Astrocyte (in vitro differentiated cells and primary cell): ENCODE measurements around the gene ABHD5. TPM values are rescaled to one million over a fixed set of nuclear protein-coding genes. Genes with fewer than 3 reads are reported as not detected.
A peak's percentile ranks its signal among the peaks of the same experiment; 100 is the strongest.

Source experiments
- DNase-seq: peaks from one replicate; pipeline ENCODE4 v3.0.0-alpha.2; 2010; ENCODE audit warnings: low read depth
- FAIRE-seq: peaks from 2 replicates; lab custom pipeline; 2011; peaks lifted over from hg19 to GRCh38; lab: Jason Lieb, UNC
- H2AFZ ChIP-seq: 2 replicates; pipeline ENCODE4 v1.6.0; 2012; ENCODE audit warnings: low read depth, low read length, inconsistent platforms
- H3K27ac ChIP-seq: 2 replicates; pipeline ENCODE4 v1.5.1; 2011; ENCODE audit warnings: low read depth, low read length, inconsistent platforms
- H3K27me3 ChIP-seq: 2 replicates; pipeline ENCODE4 v1.6.0; 2011; ENCODE audit warnings: low read length, inconsistent platforms; ENCODE audit not compliant: insufficient read depth
- H3K36me3 ChIP-seq: 2 replicates; pipeline ENCODE4 v1.5.1; 2011; ENCODE audit warnings: low read length, inconsistent platforms; ENCODE audit not compliant: insufficient read depth
- H3K4me1 ChIP-seq: 2 replicates; pipeline ENCODE4 v1.5.1; 2011; ENCODE audit warnings: low read length, inconsistent platforms; ENCODE audit not compliant: insufficient read depth
- H3K4me2 ChIP-seq: 2 replicates; pipeline ENCODE4 v1.6.0; 2012; ENCODE audit warnings: low read length, inconsistent platforms
- H3K4me3 ChIP-seq: 2 replicates; pipeline ENCODE4 v1.5.1; 2011; ENCODE audit warnings: low read depth, mild to moderate bottlenecking, low read length, inconsistent platforms; ENCODE audit not compliant: insufficient read depth
- H3K79me2 ChIP-seq: 2 replicates; pipeline ENCODE4 v1.6.0; 2012; ENCODE audit warnings: mild to moderate bottlenecking, low read length, inconsistent platforms; ENCODE audit not compliant: insufficient read depth
- H3K9ac ChIP-seq: 2 replicates; pipeline ENCODE4 v1.6.0; 2012; ENCODE audit warnings: mild to moderate bottlenecking, low read length, inconsistent platforms
- H3K9me3 ChIP-seq: 2 replicates; pipeline ENCODE4 v1.5.1; 2012; ENCODE audit warnings: low read depth, mild to moderate bottlenecking, low read length, inconsistent platforms; ENCODE audit not compliant: insufficient read depth
- H4K20me1 ChIP-seq: 2 replicates; pipeline ENCODE4 v1.6.0; 2012; ENCODE audit warnings: low read length, inconsistent platforms; ENCODE audit not compliant: insufficient read depth
- H3K27ac Mint-ChIP-seq: one replicate; pipeline ENCODE4 v1.8.0; 2021; ENCODE audit warnings: mild to moderate bottlenecking, mixed read lengths; ENCODE audit not compliant: unreplicated experiment
- H3K27me3 Mint-ChIP-seq: one replicate; pipeline ENCODE4 v1.8.0; 2021; ENCODE audit warnings: low read depth, mixed read lengths; ENCODE audit not compliant: unreplicated experiment
- H3K36me3 Mint-ChIP-seq: one replicate; pipeline ENCODE4 v1.8.0; 2021; ENCODE audit warnings: low read depth, mixed read lengths; ENCODE audit not compliant: unreplicated experiment
- H3K4me1 Mint-ChIP-seq: one replicate; pipeline ENCODE4 v1.8.0; 2021; ENCODE audit warnings: low read depth, mixed read lengths; ENCODE audit not compliant: unreplicated experiment
- H3K4me3 Mint-ChIP-seq: one replicate; pipeline ENCODE4 v1.8.0; 2021; ENCODE audit warnings: mild to moderate bottlenecking, moderate library complexity, mixed read lengths; ENCODE audit not compliant: unreplicated experiment
- H3K9me3 Mint-ChIP-seq: one replicate; pipeline ENCODE4 v1.8.0; 2021; ENCODE audit warnings: mild to moderate bottlenecking, mixed read lengths; ENCODE audit not compliant: unreplicated experiment
- CTCF ChIP-seq: IDR thresholded peaks from 2 replicates; pipeline ENCODE4 v1.5.1; 2011; ENCODE audit warnings: low read depth, mild to moderate bottlenecking, inconsistent platforms, low read length, moderate library complexity; ENCODE audit not compliant: insufficient read depth
- EZH2 ChIP-seq: IDR thresholded peaks from 2 replicates; pipeline ENCODE4 v1.6.1; 2012; ENCODE audit warnings: mild to moderate bottlenecking, low read length, inconsistent platforms; ENCODE audit not compliant: insufficient read depth
- total RNA-seq: library from RNA; stranded (reverse); gene quantifications from 2 replicates; pipeline ENCODE4 v1.2.1, GENCODE V29; 2021

The ABHD5 gene
- total RNA-seq, 1 donor from 2014 or later: 18.3 TPM

GRCh38 chr3:43769097-43769884, 78.6 kb downstream of the ABHD5 start:
- Mint-ChIP-seq H3K27ac (peak overlapping the region; percentile 75), H3K4me3 (no peak overlapping the region), H3K27me3 (no peaks in the 10 kb centered on the region), H3K36me3 (no peaks in the 10 kb centered on the region), H3K4me1 (peaks cover 39% of the 10 kb centered on the region), H3K9me3 (no peaks in the 10 kb centered on the region)
- peak overlapping the region; percentile 50 for H3K27ac ChIP-seq
- H4K20me1 ChIP-seq: no peaks in the 10 kb centered on the region
- H3K9ac ChIP-seq: peak overlapping the region; percentile 57
- TF ChIP-seq CTCF (peak; percentile 89), EZH2 (no peak)
- H3K79me2 ChIP-seq: no peaks in the 10 kb centered on the region
- H3K27me3 ChIP-seq: no peaks in the 10 kb centered on the region
- peak overlapping the region; percentile 85 for H2AFZ ChIP-seq
- peak overlapping the region; percentile 91 for H3K4me2 ChIP-seq
- H3K4me3 ChIP-seq: peak overlapping the region; percentile 53
- H3K4me1 ChIP-seq: peaks cover 29% of the 10 kb centered on the region
- no peaks in the 10 kb centered on the region for H3K36me3 ChIP-seq
- FAIRE-seq: no peak
- peak; percentile 86 for DNase-seq
- H3K9me3 ChIP-seq: no peaks in the 10 kb centered on the region

- no peak for FAIRE-seq
- Mint-ChIP-seq H3K4me3 (no peak overlapping the region), H3K9me3 (no peaks in the 10 kb centered on the region), H3K4me1 (peaks cover 39% of the 10 kb centered on the region), H3K36me3 (no peaks in the 10 kb centered on the region), H3K27me3 (no peaks in the 10 kb centered on the region), H3K27ac (peak overlapping the region; percentile 75)
- H3K27me3 ChIP-seq: no peaks in the 10 kb centered on the region
- no peak for TF ChIP-seq CTCF
- no peaks in the 10 kb centered on the region for H3K36me3 ChIP-seq
- H3K9me3 ChIP-seq: no peaks in the 10 kb centered on the region
- no peaks in the 10 kb centered on the region for H4K20me1 ChIP-seq
- H3K4me1 ChIP-seq: peaks cover 29% of the 10 kb centered on the region
- DNase-seq: no peak
- H3K4me2 ChIP-seq: peak overlapping the region; percentile 91
- H2AFZ ChIP-seq: peak overlapping the region; percentile 85
- peak overlapping the region; percentile 57 for H3K9ac ChIP-seq
- peak overlapping the region; percentile 53 for H3K4me3 ChIP-seq
- H3K27ac ChIP-seq: peak overlapping the region; percentile 50
- no peaks in the 10 kb centered on the region for H3K79me2 ChIP-seq
Measured at GRCh38 chr3:43769885-43770425, 79.2 kb downstream of the ABHD5 start.
